Skin of body (tissue), 2 donors: ENCODE measurements around the gene AVEN. TPM values are rescaled to one million over a fixed set of nuclear protein-coding genes. Genes with fewer than 3 reads are reported as not detected.
"Not testable (repeated sequence)": the region's sequence is repeated elsewhere in the genome, so short reads cannot be mapped to it uniquely, and the experiment has no call there.

Source experiments
- DNase-seq: peaks from one replicate; lab custom pipeline; 2025; lab: John Stamatoyannopoulos, UW
- total RNA-seq: library from RNA; depleted of rRNA; stranded (reverse); fragments of >200 nt; gene quantifications from one replicate; pipeline ENCODE4 v1.2.3, GENCODE V29; 2014

The AVEN gene
- total RNA-seq, 1 donor from 2014 or later, result 7.4 TPM

GRCh38 chr15:33852094-33852493 lies 186.9 kb downstream of the AVEN start:
- DNase-seq, result no peak

- DNase-seq, result no peak
Measured at GRCh38 chr15:33851079-33851478, 187.9 kb downstream of the AVEN start.

GRCh38 chr15:33848011-33848410 lies 191.0 kb downstream of the AVEN start:
- DNase-seq, result no peak

DNA sequence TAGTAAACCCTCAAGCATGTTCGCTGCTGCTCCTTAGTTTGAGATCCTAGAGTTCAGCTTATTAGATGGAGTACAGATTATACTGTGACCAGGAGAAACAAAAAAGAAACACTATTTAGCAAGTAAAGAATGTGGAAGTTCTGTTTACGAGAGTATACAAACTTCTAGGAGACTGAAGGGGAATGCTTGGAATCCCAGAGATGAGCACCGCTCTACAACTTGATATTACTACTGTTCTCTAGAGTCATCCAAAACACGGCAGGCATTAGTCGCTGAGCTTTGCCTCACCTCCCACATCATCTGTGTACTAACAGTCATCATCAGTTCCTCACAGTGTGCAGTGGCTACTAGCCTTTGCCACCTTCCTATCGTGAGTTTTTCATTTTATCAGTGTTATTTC lies 192.1 kb downstream of the AVEN start:
- no peak for DNase-seq

- no peak for DNase-seq
Measured at GRCh38 chr15:33846142-33846541, 192.9 kb downstream of the AVEN start.

GRCh38 chr15:33844597-33844996 lies 194.4 kb downstream of the AVEN start:
- DNase-seq, result no peak

GRCh38 chr15:33844186-33844585 lies 194.8 kb downstream of the AVEN start:
- no peak for DNase-seq

DNA sequence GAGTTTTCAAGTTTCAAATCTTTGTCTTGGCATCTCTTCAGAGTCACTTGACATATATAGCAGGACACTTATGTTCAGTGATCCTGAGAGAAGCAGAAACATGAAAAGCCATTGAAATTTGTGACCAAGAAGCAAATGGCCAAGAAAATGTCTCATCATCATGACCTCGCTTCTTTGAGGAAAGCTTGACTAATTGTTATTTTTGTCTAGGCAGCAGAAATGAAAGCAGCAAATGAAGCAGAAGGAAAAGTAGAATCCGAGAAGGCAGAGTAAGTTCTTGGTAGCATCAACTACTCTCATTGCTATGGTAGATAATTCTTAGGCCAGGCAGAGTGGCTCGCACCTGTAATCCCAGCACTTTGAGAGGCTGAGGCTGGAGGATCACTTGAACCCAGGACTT lies 198.4 kb downstream of the AVEN start:
- DNase-seq, result no peak

GRCh38 chr15:33839540-33839939 lies 199.5 kb downstream of the AVEN start:
- DNase-seq, result no peak

- DNase-seq, result no peak
Measured at GRCh38 chr15:33837294-33837693, 201.7 kb downstream of the AVEN start.

- no peak for DNase-seq
Measured at GRCh38 chr15:33834892-33835743, 203.9 kb downstream of the AVEN start.

DNA sequence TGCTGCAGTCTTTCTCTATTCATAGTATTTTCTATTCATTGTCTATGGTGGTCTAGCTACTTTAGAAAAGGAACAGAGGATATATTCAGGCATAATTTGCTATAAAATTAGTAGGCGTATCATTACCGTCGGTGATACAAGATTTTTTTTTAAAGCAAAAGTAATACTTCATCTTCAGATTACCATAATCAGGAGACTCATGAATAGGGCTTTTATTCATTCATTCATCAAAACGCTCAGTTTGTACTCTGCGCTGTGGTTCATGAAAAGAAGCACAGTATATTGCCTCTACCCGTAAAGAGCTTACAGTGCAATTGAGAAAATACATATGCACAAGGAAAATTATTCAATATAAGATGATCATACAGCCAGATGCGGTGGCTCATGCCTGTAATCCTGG lies 207.4 kb downstream of the AVEN start:
- DNase-seq, result no peak

- DNase-seq, result no peak
Measured at GRCh38 chr15:33830351-33830750, 208.7 kb downstream of the AVEN start.

GRCh38 chr15:33826201-33826600 lies 212.8 kb downstream of the AVEN start:
- no peak for DNase-seq

GRCh38 chr15:33825453-33825852 lies 213.6 kb downstream of the AVEN start:
- no peak for DNase-seq

- no peak for DNase-seq
Measured at GRCh38 chr15:33823119-33823518, 215.9 kb downstream of the AVEN start.

DNA sequence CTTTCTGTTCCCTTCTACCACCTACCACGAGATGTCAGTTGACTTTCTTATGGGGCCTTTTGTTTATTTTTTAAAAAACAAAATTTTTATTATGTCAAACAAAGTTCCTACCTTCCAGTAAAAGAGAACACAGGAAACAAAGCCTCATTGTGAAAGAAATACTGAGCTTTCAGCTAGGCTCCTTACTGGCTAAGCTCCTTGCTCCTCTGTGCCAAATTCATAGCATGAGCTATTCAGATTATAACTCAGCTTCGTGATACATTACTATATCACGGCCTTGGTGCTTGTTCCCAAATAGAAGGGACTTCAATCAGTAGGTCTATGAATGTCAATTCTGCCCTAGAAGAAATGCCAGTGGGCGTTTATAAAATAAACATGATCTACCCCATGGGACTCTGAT lies 216.5 kb downstream of the AVEN start:
- DNase-seq, result no peak

GRCh38 chr15:33819499-33819898 lies 219.5 kb downstream of the AVEN start:
- DNase-seq, result not testable (repeated sequence)

Other genes with a start within 250 kb of the AVEN start
- not detected for gene CHRM5, start 70.7 kb downstream of the AVEN start, total RNA-seq
- gene EMC7, start 62.7 kb upstream of the AVEN start, total RNA-seq, result 23.3 TPM
- gene PGBD4, start 62.9 kb upstream of the AVEN start, total RNA-seq, result 0.79 TPM
- 71.0 TPM for gene KATNBL1, start 170.9 kb upstream of the AVEN start, total RNA-seq
- gene EMC4, start 185.8 kb upstream of the AVEN start, total RNA-seq, result 81.3 TPM